TTC549 (cell line): ENCODE results near the gene RIN1.

Experiments used
- FAIRE-seq: peaks from 2 replicates; lab custom pipeline; 2012; peaks lifted over from hg19 to GRCh38; lab: Jason Lieb, UNC

RIN1 gene

GRCh38 chr11:66282468-66283455 lies 53.5 kb downstream of the RIN1 start:
- FAIRE-seq, result no peak
